Neuronal stem cell (in vitro differentiated cells): ENCODE measurements around the gene MACROD2.

Experiments
- DNase-seq: peaks from one replicate; pipeline ENCODE4 v3.0.0-alpha.2; 2013; ENCODE audit warnings: low spot score
- H2AFZ ChIP-seq: one replicate; pipeline ENCODE4 v1.6.1; 2013; ENCODE audit warnings: mild to moderate bottlenecking, low read length, inconsistent platforms
- H2AK5ac ChIP-seq: 2 replicates; pipeline ENCODE4 v1.6.1; 2013; ENCODE audit warnings: low read depth, mild to moderate bottlenecking, inconsistent platforms, low read length, moderate library complexity, mixed read lengths
- H2BK120ac ChIP-seq: 2 replicates; pipeline ENCODE4 v1.6.1; 2013; ENCODE audit warnings: low read depth, mild to moderate bottlenecking, inconsistent platforms, low read length, moderate library complexity, mixed read lengths
- H2BK12ac ChIP-seq: one replicate; pipeline ENCODE4 v1.6.1; 2013; ENCODE audit warnings: low read length, inconsistent platforms
- H2BK15ac ChIP-seq: 2 replicates; pipeline ENCODE4 v1.6.1; 2013; ENCODE audit warnings: mild to moderate bottlenecking, low read length, inconsistent platforms, mixed read lengths
- H2BK5ac ChIP-seq: one replicate; pipeline ENCODE4 v1.6.1; 2013; ENCODE audit warnings: inconsistent platforms, mild to moderate bottlenecking, low read length, moderate library complexity
- H3K14ac ChIP-seq: one replicate; pipeline ENCODE4 v1.6.1; 2013; ENCODE audit warnings: low read length, inconsistent platforms
- H3K18ac ChIP-seq: 2 replicates; pipeline ENCODE4 v1.6.1; 2013; ENCODE audit warnings: low read length, inconsistent platforms
- H3K23ac ChIP-seq: 2 replicates; pipeline ENCODE4 v1.6.1; 2013; ENCODE audit warnings: low read depth, mild to moderate bottlenecking, mixed read lengths, low read length, inconsistent platforms; ENCODE audit not compliant: poor library complexity
- H3K27ac ChIP-seq: replicated peaks from 3 replicates; pipeline ENCODE4 v1.5.1; 2013; ENCODE audit warnings: low read length, inconsistent platforms
- H3K27me3 ChIP-seq, 3 experiments: 2 replicates each; pipeline ENCODE4 v1.6.1; 2013; ENCODE audit warnings: low read length in 3 of 3, mild to moderate bottlenecking in 2 of 3, inconsistent platforms in 1 of 3, low read depth in 1 of 3, mixed read lengths in 1 of 3, moderate library complexity in 1 of 3; ENCODE audit not compliant: control insufficient read depth in 3 of 3, insufficient read depth in 3 of 3
- H3K36me3 ChIP-seq, 2 donors: replicated peaks in 1 of 2; 2 replicates each; pipeline ENCODE4 v1.6.1; 2013; ENCODE audit warnings: low read length in 2 of 2; ENCODE audit not compliant: control insufficient read depth in 2 of 2, insufficient read depth in 2 of 2
- H3K4ac ChIP-seq: 2 replicates; pipeline ENCODE4 v1.6.1; 2013; ENCODE audit warnings: inconsistent platforms, mild to moderate bottlenecking, low read length, moderate library complexity
- H3K4me1 ChIP-seq, 2 donors: 1 replicate in 1 of 2; 2 replicates in 1 of 2; pipeline ENCODE4 v1.6.1; 2013; ENCODE audit warnings: low read length in 2 of 2, low read depth in 1 of 2; ENCODE audit not compliant: control insufficient read depth in 2 of 2, insufficient read depth in 1 of 2
- H3K4me2 ChIP-seq: one replicate; pipeline ENCODE4 v1.6.1; 2013; ENCODE audit warnings: mild to moderate bottlenecking, low read length, inconsistent platforms; ENCODE audit not compliant: insufficient read depth, poor library complexity, severe bottlenecking
- H3K4me3 ChIP-seq, 2 donors: 2 replicates each; pipeline ENCODE4 v1.5.1; 2013; ENCODE audit warnings: low read length in 2 of 2, mild to moderate bottlenecking in 2 of 2, inconsistent platforms in 1 of 2, moderate library complexity in 1 of 2
- H3K79me1 ChIP-seq: one replicate; pipeline ENCODE4 v1.6.1; 2013; ENCODE audit warnings: low read depth, mild to moderate bottlenecking, inconsistent platforms, low read length, moderate library complexity
- H3K9ac ChIP-seq: one replicate; pipeline ENCODE4 v1.6.1; 2013; ENCODE audit warnings: mild to moderate bottlenecking, low read depth, low read length, inconsistent platforms; ENCODE audit not compliant: poor library complexity
- H3K9me3 ChIP-seq, 2 donors: replicated peaks in 1 of 2; 2 replicates each; pipeline versions ENCODE3 to v1.6.1; 2013; ENCODE audit warnings: low read length in 2 of 2, mild to moderate bottlenecking in 2 of 2, inconsistent platforms in 1 of 2, low read depth in 1 of 2, mixed read lengths in 1 of 2, moderate library complexity in 1 of 2; ENCODE audit not compliant: control insufficient read depth in 2 of 2, insufficient read depth in 1 of 2
- H4K8ac ChIP-seq: one replicate; pipeline ENCODE4 v1.6.1; 2013; ENCODE audit warnings: low read depth, mild to moderate bottlenecking, inconsistent platforms, low read length, moderate library complexity
- H4K91ac ChIP-seq: one replicate; pipeline ENCODE4 v1.6.1; 2013; ENCODE audit warnings: low read length, low read depth, mild to moderate bottlenecking, inconsistent platforms; ENCODE audit not compliant: poor library complexity
- WGBS, 2 donors: extraction: QIAGEN DNeasy Blood & Tissue Kit; methylation state at CpG; one replicate each; pipeline ENCODE4 v1.1.7; 2013; ENCODE audit warnings: missing lambda C conversion rate in 2 of 2, mixed read lengths in 1 of 2; ENCODE audit not compliant: insufficient read length in 2 of 2, insufficient replicate concordance in 1 of 2; ENCODE audit errors: extremely low coverage in 2 of 2; 5-methylcytosine and 5-hydroxymethylcytosine counted together

Gene MACROD2

DNA sequence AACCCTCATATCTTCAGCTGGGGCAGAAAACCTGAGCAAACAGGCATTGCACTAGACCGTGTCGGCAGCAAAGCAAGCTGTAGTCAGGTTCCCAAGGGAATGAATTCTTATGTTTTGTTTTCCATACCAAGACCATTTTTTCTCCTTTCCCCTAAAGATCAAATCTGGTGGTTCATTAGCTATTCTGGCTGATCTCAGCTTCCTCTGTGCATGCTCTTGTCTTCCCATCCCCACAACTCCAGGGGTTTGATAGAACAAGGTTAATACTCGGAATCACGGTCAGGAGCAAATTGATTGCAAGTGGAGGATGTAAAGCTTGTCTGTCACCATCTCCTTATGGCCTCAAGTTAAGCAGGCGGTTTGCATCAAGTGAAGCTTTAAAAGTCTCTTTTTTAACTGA lies 1799.1 kb downstream of the MACROD2 start:
- no peak overlapping the region for H2BK15ac ChIP-seq
- H3K79me1 ChIP-seq, result no peaks in the 10 kb centered on the region
- no peak overlapping the region for H2BK120ac ChIP-seq
- H3K27ac ChIP-seq, result no peak overlapping the region
- no peak overlapping the region for H2BK5ac ChIP-seq
- no peak overlapping the region for H3K9ac ChIP-seq
- no peak overlapping the region for H4K8ac ChIP-seq
- no peaks in the 10 kb centered on the region for H3K36me3 ChIP-seq
- H4K91ac ChIP-seq, result no peak overlapping the region
- no peak overlapping the region for H3K18ac ChIP-seq
- H3K14ac ChIP-seq, result no peak overlapping the region
- H3K23ac ChIP-seq, result no peak overlapping the region
- H3K9me3 ChIP-seq, result no peaks in the 10 kb centered on the region
- no peak overlapping the region for H3K4ac ChIP-seq
- no peaks in the 10 kb centered on the region for H3K27me3 ChIP-seq
- H2AK5ac ChIP-seq, result no peak overlapping the region
- H2BK12ac ChIP-seq, result no peak overlapping the region
- no peak overlapping the region for H3K4me2 ChIP-seq
- no CpG with 5 or more reads among the region's 5 CpGs for WGBS, 2 donors
- no peak overlapping the region for H3K4me3 ChIP-seq
- no peak for DNase-seq
- H2AFZ ChIP-seq, result no peak overlapping the region
- peaks cover 0 to 16% of the 10 kb centered on the region in 2 donors for H3K4me1 ChIP-seq

DNA sequence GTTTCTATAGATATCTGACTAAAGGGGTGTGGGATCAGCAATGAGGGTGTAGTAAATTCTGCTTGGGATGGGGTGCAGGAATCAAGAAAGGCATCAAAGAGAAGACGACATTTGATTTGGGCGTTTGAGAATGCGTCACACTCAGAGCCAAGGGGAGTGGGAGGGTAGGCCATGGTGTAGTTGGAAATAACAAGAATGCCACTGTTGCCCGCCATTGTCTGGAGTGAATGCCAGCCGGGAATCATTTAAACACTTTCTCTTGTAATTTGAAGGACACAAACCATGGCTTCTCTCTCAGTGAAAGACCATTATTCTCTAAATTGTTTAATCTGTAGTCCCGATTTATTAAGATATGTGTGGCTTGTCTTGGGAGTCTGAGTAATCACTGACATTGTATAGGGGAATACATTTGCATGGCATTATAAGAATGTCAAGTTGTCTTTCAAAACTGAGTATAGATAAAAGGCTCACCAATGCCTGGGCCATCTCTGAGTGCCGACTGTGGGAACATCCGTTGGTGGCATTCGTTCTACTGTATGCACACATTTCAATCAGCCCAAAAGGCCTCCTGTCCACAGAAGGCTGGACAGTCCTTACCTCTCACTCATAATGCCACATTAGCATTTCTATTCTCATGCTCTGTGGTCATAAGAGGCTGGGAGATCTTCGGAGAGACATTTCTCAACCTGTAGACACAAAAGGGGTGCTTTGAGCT lies 1800.1 kb downstream of the MACROD2 start:
- DNase-seq, result no peak
- Histone ChIP-seq H3K4me1 (peaks cover 0 to 16% of the 10 kb centered on the region in 2 donors), H3K27ac (no peak overlapping the region), H2BK5ac (no peak overlapping the region), H3K4me2 (no peak overlapping the region), H3K4ac (no peak overlapping the region), H3K9me3 (no peaks in the 10 kb centered on the region), H2AK5ac (no peak overlapping the region), H3K14ac (no peak overlapping the region), H3K4me3 (no peak overlapping the region), H2AFZ (peak overlapping the region; percentile 26), H3K27me3 (no peaks in the 10 kb centered on the region), H2BK120ac (no peak overlapping the region), H3K9ac (no peak overlapping the region), H2BK15ac (no peak overlapping the region), H3K36me3 (no peaks in the 10 kb centered on the region), H2BK12ac (no peak overlapping the region), H3K79me1 (no peaks in the 10 kb centered on the region), H4K8ac (no peak overlapping the region), H3K23ac (no peak overlapping the region), H3K18ac (no peak overlapping the region), H4K91ac (no peak overlapping the region)
- WGBS, 2 donors, result no CpG with 5 or more reads among the region's 10 CpGs

- no peak overlapping the region for H2AFZ ChIP-seq
- no peak overlapping the region for H3K18ac ChIP-seq
- no peak overlapping the region for H3K4ac ChIP-seq
- no peak overlapping the region for H3K27ac ChIP-seq
- no peaks in the 10 kb centered on the region for H3K9me3 ChIP-seq
- WGBS, 2 donors, result no CpG with 5 or more reads among the region's 2 CpGs
- H2BK5ac ChIP-seq, result no peak overlapping the region
- H3K79me1 ChIP-seq, result no peaks in the 10 kb centered on the region
- no peak overlapping the region for H3K23ac ChIP-seq
- no peak overlapping the region for H2BK12ac ChIP-seq
- H3K14ac ChIP-seq, result no peak overlapping the region
- H3K4me1 ChIP-seq, result peaks cover 0 to 12% of the 10 kb centered on the region in 2 donors
- H3K4me2 ChIP-seq, result no peak overlapping the region
- H2BK120ac ChIP-seq, result no peak overlapping the region
- no peak overlapping the region for H4K8ac ChIP-seq
- no peaks in the 10 kb centered on the region for H3K27me3 ChIP-seq
- no peak overlapping the region for H2BK15ac ChIP-seq
- no peak overlapping the region for H3K9ac ChIP-seq
- H3K36me3 ChIP-seq, result no peaks in the 10 kb centered on the region
- DNase-seq, result no peak
- H2AK5ac ChIP-seq, result no peak overlapping the region
- H4K91ac ChIP-seq, result no peak overlapping the region
- H3K4me3 ChIP-seq, result no peak overlapping the region
Observed at GRCh38 chr20:15799871-15800270, 1804.6 kb downstream of the MACROD2 start.

DNA sequence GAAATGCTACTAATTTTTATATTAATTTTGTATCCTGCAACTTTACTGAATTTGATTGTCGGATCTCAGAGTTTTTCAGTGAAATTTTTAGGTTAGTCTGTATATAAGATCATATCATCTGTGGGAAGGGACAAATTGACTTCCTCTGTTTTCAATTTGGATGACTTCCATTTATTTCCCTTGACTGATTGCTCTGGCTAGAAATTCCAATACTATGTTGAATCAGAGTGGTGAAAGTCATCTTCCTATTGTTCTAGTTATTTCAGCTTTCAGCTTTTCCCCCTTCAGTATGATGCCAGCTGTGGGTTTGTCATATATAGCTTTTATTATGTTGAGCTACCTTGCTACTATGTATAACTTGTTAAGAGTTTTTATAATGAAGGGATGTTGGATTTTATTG lies 1806.7 kb downstream of the MACROD2 start:
- DNase-seq, result no peak
- H3K4me2 ChIP-seq, result no peak overlapping the region
- no CpG with 5 or more reads among the region's 1 CpG for WGBS, 2 donors
- no peak overlapping the region for H2BK15ac ChIP-seq
- no peak overlapping the region for H3K9ac ChIP-seq
- no peak overlapping the region for H3K27ac ChIP-seq
- no peaks in the 10 kb centered on the region for H3K36me3 ChIP-seq
- H2AK5ac ChIP-seq, result no peak overlapping the region
- no peak overlapping the region for H2BK5ac ChIP-seq
- no peak overlapping the region for H2BK12ac ChIP-seq
- H2AFZ ChIP-seq, result no peak overlapping the region
- H3K14ac ChIP-seq, result no peak overlapping the region
- H3K27me3 ChIP-seq, result no peaks in the 10 kb centered on the region
- no peak overlapping the region for H2BK120ac ChIP-seq
- no peak overlapping the region for H3K18ac ChIP-seq
- H3K4me1 ChIP-seq, result no peaks in the 10 kb centered on the region
- no peak overlapping the region for H3K23ac ChIP-seq
- H4K8ac ChIP-seq, result no peak overlapping the region
- H4K91ac ChIP-seq, result no peak overlapping the region
- H3K4me3 ChIP-seq, result no peak overlapping the region
- H3K79me1 ChIP-seq, result no peaks in the 10 kb centered on the region
- H3K9me3 ChIP-seq, result no peaks in the 10 kb centered on the region
- no peak overlapping the region for H3K4ac ChIP-seq
